Uterus (tissue), 4 donors: ENCODE results near the gene HRH3. TPM values are rescaled to one million over a fixed set of nuclear protein-coding genes. Genes with fewer than 3 reads are reported as not detected.

ENCODE experiments used
- DNase-seq, 2 donors: peaks; one replicate each; pipeline ENCODE4 v3.0.0-alpha.2; 2019 to 2020
- H3K27ac ChIP-seq, 2 donors: fragments of 200-600 bp; sonication (generic); 1 replicate in 1 of 2; 2 replicates in 1 of 2; pipeline ENCODE4 v1.5.1; 2016 to 2018
- H3K27me3 ChIP-seq, 2 donors: fragments of 200-600 bp; sonication (generic); one replicate each; pipeline ENCODE4 v1.5.1; 2018 to 2019; ENCODE audit warnings: control low read depth in 1 of 2
- H3K36me3 ChIP-seq, 2 donors: fragments of 200-600 bp; sonication (generic); one replicate each; pipeline ENCODE4 v1.5.1; 2019; ENCODE audit warnings: control low read depth in 1 of 2
- H3K4me1 ChIP-seq, 2 donors: fragments of 200-600 bp; sonication (generic); one replicate each; pipeline ENCODE4 v1.5.1; 2018 to 2019; ENCODE audit warnings: control low read depth in 1 of 2
- H3K4me3 ChIP-seq, 2 donors: fragments of 200-600 bp; sonication (generic); 1 replicate in 1 of 2; 2 replicates in 1 of 2; pipeline ENCODE4 v1.5.1; 2018 to 2019; ENCODE audit warnings: mild to moderate bottlenecking in 1 of 2
- H3K9me3 ChIP-seq, 2 donors: fragments of 200-600 bp; sonication (generic); one replicate each; pipeline ENCODE4 v1.5.1; 2019; ENCODE audit warnings: control low read depth in 1 of 2
- CTCF ChIP-seq, 4 experiments: fragments of 200-600 bp in 2 of 4; fragments of 450-650 bp in 2 of 4; sonication (generic) in 2 of 4; IDR thresholded peaks; one replicate each; pipeline ENCODE4 v1.5.1; 2016 to 2019; ENCODE audit warnings: antibody characterized with exemption in 4 of 4, mild to moderate bottlenecking in 2 of 4, moderate library complexity in 1 of 4
- POLR2A ChIP-seq, 2 donors: fragments of 450-650 bp; IDR thresholded peaks; one replicate each; pipeline ENCODE4 v1.6.1; 2016; ENCODE audit warnings: antibody characterized with exemption in 2 of 2, mild to moderate bottlenecking in 1 of 2, moderate library complexity in 1 of 2
- intact Hi-C: fragments of 100-400 bp; cut with DNase I; formaldehyde crosslinking; loops from one replicate; pipeline ENCODE4 v1.15.1; 2023; ENCODE audit warnings: low total_unique reads
- total RNA-seq, 4 donors: library from RNA; depleted of rRNA in 3 of 4; stranded (reverse); fragments of >200 nt in 3 of 4; gene quantifications; one replicate each; pipeline versions ENCODE4 v1.1.0 to v1.2.4, GENCODE V29; 2014 to 2023
- donor health status: DM: yes; HTN: yes; CAD: no.

Gene HRH3
- total RNA-seq, 4 donors from 2014 or later, result not detected

- no peak overlapping the region for H3K4me3 ChIP-seq
- no peak for TF ChIP-seq POLR2A (IDR thresholded peaks at IDR 0.05)
- no peak for TF ChIP-seq CTCF (IDR thresholded peaks at IDR 0.05)
- intact Hi-C loops, result no loop called here
- no peak overlapping the region for H3K27ac ChIP-seq
- H3K27me3 ChIP-seq, result no peaks in the 10 kb centered on the region
- H3K36me3 ChIP-seq, result no peaks in the 10 kb centered on the region
- no peak for DNase-seq
- H3K9me3 ChIP-seq, result no peaks in the 10 kb centered on the region
- no peaks in the 10 kb centered on the region for H3K4me1 ChIP-seq
Measured at GRCh38 chr20:62192635-62193034, 27.4 kb downstream of the HRH3 start.

GRCh38 chr20:62191781-62192559 is 28.1 kb downstream of the HRH3 start:
- Histone ChIP-seq H3K4me3 (no peak overlapping the region), H3K27ac (no peak overlapping the region), H3K36me3 (no peaks in the 10 kb centered on the region), H3K27me3 (no peaks in the 10 kb centered on the region), H3K4me1 (no peaks in the 10 kb centered on the region), H3K9me3 (no peaks in the 10 kb centered on the region)
- intact Hi-C loops, result no loop called here
- TF ChIP-seq POLR2A (IDR thresholded peaks at IDR 0.05) (no peak), CTCF (IDR thresholded peaks at IDR 0.05) (no peak)
- no peak for DNase-seq

GRCh38 chr20:62190639-62191411 is 29.3 kb downstream of the HRH3 start:
- DNase-seq, result no peak
- H3K27me3 ChIP-seq, result no peaks in the 10 kb centered on the region
- no peak overlapping the region for H3K27ac ChIP-seq
- H3K4me3 ChIP-seq, result no peak overlapping the region
- TF ChIP-seq POLR2A (IDR thresholded peaks at IDR 0.05), result no peak
- no peak for TF ChIP-seq CTCF (IDR thresholded peaks at IDR 0.05)
- no peaks in the 10 kb centered on the region for H3K4me1 ChIP-seq
- H3K36me3 ChIP-seq, result no peaks in the 10 kb centered on the region
- intact Hi-C loops, result no loop called here
- H3K9me3 ChIP-seq, result no peaks in the 10 kb centered on the region

GRCh38 chr20:62186887-62187866 is 32.9 kb downstream of the HRH3 start:
- no peak overlapping the region for H3K27ac ChIP-seq
- no peak for TF ChIP-seq POLR2A (IDR thresholded peaks at IDR 0.05)
- TF ChIP-seq CTCF (IDR thresholded peaks at IDR 0.05), result no peak
- H3K27me3 ChIP-seq, result no peaks in the 10 kb centered on the region
- no peak overlapping the region for H3K4me3 ChIP-seq
- no peaks in the 10 kb centered on the region for H3K36me3 ChIP-seq
- no peak for DNase-seq
- H3K4me1 ChIP-seq, result peaks cover 0 to 7% of the 10 kb centered on the region in 2 donors
- no peaks in the 10 kb centered on the region for H3K9me3 ChIP-seq
- intact Hi-C loops, result no loop called here
